Endodermal cell (in vitro differentiated cells): Measurements from ENCODE around the gene CHD2. TPM values are rescaled to one million over a fixed set of nuclear protein-coding genes. Genes with fewer than 3 reads are reported as not detected.

ENCODE experiments used
- DNase-seq: peaks from one replicate; pipeline ENCODE4 v3.0.0-alpha.2; 2017
- H3K27ac ChIP-seq: 2 replicates; pipeline ENCODE4 v1.5.1; 2013; ENCODE audit warnings: mild to moderate bottlenecking, low read depth, low read length, moderate library complexity
- H3K27me3 ChIP-seq: 2 replicates; pipeline ENCODE4 v1.6.1; 2013; ENCODE audit warnings: mild to moderate bottlenecking, low read length, moderate library complexity; ENCODE audit not compliant: insufficient read depth, control insufficient read depth, poor library complexity, severe bottlenecking
- H3K36me3 ChIP-seq: 2 replicates; pipeline ENCODE4 v1.7.0; 2013; ENCODE audit warnings: mild to moderate bottlenecking, low read length, moderate library complexity; ENCODE audit not compliant: control insufficient read depth, insufficient read depth
- H3K4me1 ChIP-seq: one replicate; pipeline ENCODE4 v1.7.0; 2013; ENCODE audit warnings: low read length; ENCODE audit not compliant: control insufficient read depth, insufficient read depth
- H3K4me3 ChIP-seq: 2 replicates; pipeline ENCODE4 v1.5.1; 2013; ENCODE audit warnings: mild to moderate bottlenecking, low read length, moderate library complexity
- H3K9ac ChIP-seq: 2 replicates; pipeline ENCODE4 v1.6.1; 2013; ENCODE audit warnings: mild to moderate bottlenecking, low read length, moderate library complexity; ENCODE audit not compliant: poor library complexity, severe bottlenecking; ENCODE audit errors: extremely low read depth
- H3K9me3 ChIP-seq: 2 replicates; pipeline ENCODE4 v1.6.1; 2013; ENCODE audit warnings: mild to moderate bottlenecking, low read length, moderate library complexity; ENCODE audit not compliant: control insufficient read depth
- H3K27ac Mint-ChIP-seq: 2 replicates; pipeline ENCODE4 v1.8.0; 2020; ENCODE audit warnings: mixed read lengths
- H3K27me3 Mint-ChIP-seq: 2 replicates; pipeline ENCODE4 v1.8.0; 2021; ENCODE audit warnings: mild to moderate bottlenecking, mixed read lengths; ENCODE audit not compliant: insufficient read depth
- H3K36me3 Mint-ChIP-seq: 2 replicates; pipeline ENCODE4 v1.8.0; 2020; ENCODE audit warnings: low read depth, mixed read lengths
- H3K4me1 Mint-ChIP-seq: 2 replicates; pipeline ENCODE4 v1.8.0; 2020; ENCODE audit warnings: mixed read lengths
- H3K4me3 Mint-ChIP-seq: 2 replicates; pipeline ENCODE4 v1.8.0; 2020; ENCODE audit warnings: mild to moderate bottlenecking, moderate library complexity, mixed read lengths
- H3K9me3 Mint-ChIP-seq: 2 replicates; pipeline ENCODE4 v1.8.0; 2020; ENCODE audit warnings: mild to moderate bottlenecking, mixed read lengths
- WGBS, 2 experiments: methylation state at CpG; one replicate each; pipeline versions ENCODE4 v1.1.5 to v1.1.7; 2013; ENCODE audit warnings: missing lambda C conversion rate in 2 of 2, mixed read lengths in 1 of 2; ENCODE audit not compliant: insufficient coverage in 1 of 2, insufficient read length in 1 of 2; 5-methylcytosine and 5-hydroxymethylcytosine counted together
- total RNA-seq, 2 donors: library from RNA; stranded (reverse); fragmentation: NEBNext Ultra II Directional in 1 of 2; extraction: Animal tissue kit (Norgen Biotek cat#: 25700) in 1 of 2; gene quantifications; 2 replicates in 1 of 2; 3 replicates in 1 of 2; pipeline ENCODE4 v1.2.1, GENCODE V29; 2021
- TF ChIP-seq, protein P1 (sequence below): fragments of 200-600 bp; sonication (generic); conservative IDR thresholded peaks from 2 replicates; pipeline ENCODE4 v1.5.0; 2021; ENCODE audit warnings: antibody characterized with exemption, mild to moderate bottlenecking

CHD2 gene
- total RNA-seq, 2 donors from 2014 or later: 116 to 127 TPM

- no peak overlapping the region for H3K27ac Mint-ChIP-seq
- H3K36me3 Mint-ChIP-seq: peaks cover 59% of the 10 kb centered on the region
- H3K27ac ChIP-seq: no peak overlapping the region
- no peak overlapping the region for H3K4me3 Mint-ChIP-seq
- H3K4me1 ChIP-seq: peaks cover 13% of the 10 kb centered on the region
- no peaks in the 10 kb centered on the region for H3K27me3 ChIP-seq
- H3K4me3 ChIP-seq: no peak overlapping the region
- H3K27me3 Mint-ChIP-seq: no peaks in the 10 kb centered on the region
- WGBS, 2 experiments: 89 to 100% methylated on average over 3 to 8 of the region's 8 CpGs
- no peak overlapping the region for H3K9ac ChIP-seq
- no peaks in the 10 kb centered on the region for H3K9me3 ChIP-seq
- TF ChIP-seq, protein P1, sequence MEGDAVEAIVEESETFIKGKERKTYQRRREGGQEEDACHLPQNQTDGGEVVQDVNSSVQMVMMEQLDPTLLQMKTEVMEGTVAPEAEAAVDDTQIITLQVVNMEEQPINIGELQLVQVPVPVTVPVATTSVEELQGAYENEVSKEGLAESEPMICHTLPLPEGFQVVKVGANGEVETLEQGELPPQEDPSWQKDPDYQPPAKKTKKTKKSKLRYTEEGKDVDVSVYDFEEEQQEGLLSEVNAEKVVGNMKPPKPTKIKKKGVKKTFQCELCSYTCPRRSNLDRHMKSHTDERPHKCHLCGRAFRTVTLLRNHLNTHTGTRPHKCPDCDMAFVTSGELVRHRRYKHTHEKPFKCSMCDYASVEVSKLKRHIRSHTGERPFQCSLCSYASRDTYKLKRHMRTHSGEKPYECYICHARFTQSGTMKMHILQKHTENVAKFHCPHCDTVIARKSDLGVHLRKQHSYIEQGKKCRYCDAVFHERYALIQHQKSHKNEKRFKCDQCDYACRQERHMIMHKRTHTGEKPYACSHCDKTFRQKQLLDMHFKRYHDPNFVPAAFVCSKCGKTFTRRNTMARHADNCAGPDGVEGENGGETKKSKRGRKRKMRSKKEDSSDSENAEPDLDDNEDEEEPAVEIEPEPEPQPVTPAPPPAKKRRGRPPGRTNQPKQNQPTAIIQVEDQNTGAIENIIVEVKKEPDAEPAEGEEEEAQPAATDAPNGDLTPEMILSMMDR: no peak
- no peak for DNase-seq
- peaks cover 49% of the 10 kb centered on the region for H3K36me3 ChIP-seq
- peaks cover 34% of the 10 kb centered on the region for H3K4me1 Mint-ChIP-seq
- no peaks in the 10 kb centered on the region for H3K9me3 Mint-ChIP-seq
Measured at GRCh38 chr15:93057618-93058017, 157.5 kb downstream of the CHD2 start.

- Histone ChIP-seq H3K9ac (no peak overlapping the region), H3K36me3 (peaks cover 44% of the 10 kb centered on the region), H3K9me3 (no peaks in the 10 kb centered on the region), H3K4me3 (no peak overlapping the region), H3K27me3 (no peaks in the 10 kb centered on the region), H3K27ac (no peak overlapping the region), H3K4me1 (peaks cover 13% of the 10 kb centered on the region)
- Mint-ChIP-seq H3K27me3 (no peaks in the 10 kb centered on the region), H3K4me1 (peaks cover 38% of the 10 kb centered on the region), H3K36me3 (peaks cover 57% of the 10 kb centered on the region), H3K27ac (peak overlapping the region; percentile 61), H3K9me3 (no peaks in the 10 kb centered on the region), H3K4me3 (no peak overlapping the region)
- WGBS, 2 experiments: 94 to 95% methylated on average over 7 to 8 of the region's 8 CpGs
- TF ChIP-seq, protein P1: no peak
- DNase-seq: no peak
Measured at GRCh38 chr15:93058128-93058527, 158.0 kb downstream of the CHD2 start.

- H3K36me3 Mint-ChIP-seq: peaks cover 56% of the 10 kb centered on the region
- Histone ChIP-seq H3K4me3 (no peak overlapping the region), H3K36me3 (peaks cover 45% of the 10 kb centered on the region), H3K9ac (no peak overlapping the region), H3K27ac (no peak overlapping the region), H3K9me3 (no peaks in the 10 kb centered on the region), H3K4me1 (peaks cover 21% of the 10 kb centered on the region), H3K27me3 (no peaks in the 10 kb centered on the region)
- no peak overlapping the region for H3K27ac Mint-ChIP-seq
- TF ChIP-seq, protein P1: no peak
- peaks cover 46% of the 10 kb centered on the region for H3K4me1 Mint-ChIP-seq
- no peaks in the 10 kb centered on the region for H3K9me3 Mint-ChIP-seq
- DNase-seq: no peak
- no peak overlapping the region for H3K4me3 Mint-ChIP-seq
- no peaks in the 10 kb centered on the region for H3K27me3 Mint-ChIP-seq
- WGBS, 2 experiments: 81% methylated on average over 17 to 18 of the region's 18 CpGs
Measured at GRCh38 chr15:93058904-93059427, 158.8 kb downstream of the CHD2 start.
